ENCODE measurements around the gene NELL1. TPM values are rescaled to one million over a fixed set of nuclear protein-coding genes. Genes with fewer than 3 reads are reported as not detected.

The NELL1 gene
- total RNA-seq, 2 experiments from 2014 or later = not detected

DNA sequence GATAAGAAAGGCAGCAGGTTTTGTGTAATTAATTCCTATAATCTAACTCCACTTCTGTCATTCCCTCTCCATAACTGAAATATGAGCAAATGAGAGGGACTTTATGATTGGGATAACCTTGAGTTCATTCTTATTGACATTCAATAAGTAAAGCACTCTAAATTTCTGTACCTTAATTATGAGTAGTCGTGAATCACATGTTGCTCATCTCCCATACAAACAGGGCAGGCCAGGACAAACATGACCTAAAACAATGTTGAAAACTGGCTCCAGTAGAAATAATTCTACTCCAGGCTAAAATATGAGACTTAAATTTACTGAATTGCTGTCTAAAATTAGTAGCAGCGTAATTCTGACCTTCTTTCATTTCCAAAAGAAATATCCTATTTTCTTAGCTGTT lies 505.4 kb downstream of the NELL1 start:
- ATAC-seq (ENCODE audit: poor library complexity) (no peak), DNase-seq (no peak)
- no peaks in the 10 kb centered on the region for H3K36me3 Mint-ChIP-seq (ENCODE audit: low read depth)
- no peak overlapping the region for H3K27ac Mint-ChIP-seq
- Histone ChIP-seq H3K27ac (ENCODE audit: low read depth in 1 of 2, low read length in 2 of 2) (no peak overlapping the region), H3K9me3 (ENCODE audit: control insufficient read depth in 1 of 2, insufficient read depth in 1 of 2, low read length in 2 of 2) (peaks cover 0 to under 1% of the 10 kb centered on the region in 2 experiments), H3K4me3 (ENCODE audit: low read length) (no peak overlapping the region), H3K27me3 (ENCODE audit: control insufficient read depth in 1 of 2, insufficient read depth in 2 of 2, low read length in 2 of 2) (no peaks in the 10 kb centered on the region), H3K36me3 (ENCODE audit: insufficient read depth, low read length) (no peaks in the 10 kb centered on the region), H3K4me1 (ENCODE audit: insufficient read depth, low read length) (no peaks in the 10 kb centered on the region)
- intact Hi-C loops (cut with DNase I, micrococcal nuclease) = no loop called here
- TF ChIP-seq, protein P1, sequence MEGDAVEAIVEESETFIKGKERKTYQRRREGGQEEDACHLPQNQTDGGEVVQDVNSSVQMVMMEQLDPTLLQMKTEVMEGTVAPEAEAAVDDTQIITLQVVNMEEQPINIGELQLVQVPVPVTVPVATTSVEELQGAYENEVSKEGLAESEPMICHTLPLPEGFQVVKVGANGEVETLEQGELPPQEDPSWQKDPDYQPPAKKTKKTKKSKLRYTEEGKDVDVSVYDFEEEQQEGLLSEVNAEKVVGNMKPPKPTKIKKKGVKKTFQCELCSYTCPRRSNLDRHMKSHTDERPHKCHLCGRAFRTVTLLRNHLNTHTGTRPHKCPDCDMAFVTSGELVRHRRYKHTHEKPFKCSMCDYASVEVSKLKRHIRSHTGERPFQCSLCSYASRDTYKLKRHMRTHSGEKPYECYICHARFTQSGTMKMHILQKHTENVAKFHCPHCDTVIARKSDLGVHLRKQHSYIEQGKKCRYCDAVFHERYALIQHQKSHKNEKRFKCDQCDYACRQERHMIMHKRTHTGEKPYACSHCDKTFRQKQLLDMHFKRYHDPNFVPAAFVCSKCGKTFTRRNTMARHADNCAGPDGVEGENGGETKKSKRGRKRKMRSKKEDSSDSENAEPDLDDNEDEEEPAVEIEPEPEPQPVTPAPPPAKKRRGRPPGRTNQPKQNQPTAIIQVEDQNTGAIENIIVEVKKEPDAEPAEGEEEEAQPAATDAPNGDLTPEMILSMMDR (IDR thresholded peaks at IDR 0.05) = no peak
- ChIA-PET POLR2A (no interaction called here), CTCF (no interaction called here)
- peaks cover 2% of the 10 kb centered on the region for H3K9me3 Mint-ChIP-seq
- H3K4me3 Mint-ChIP-seq = no peak overlapping the region
- no peaks in the 10 kb centered on the region for H3K4me1 Mint-ChIP-seq (ENCODE audit: low read depth)
- no peaks in the 10 kb centered on the region for H3K27me3 Mint-ChIP-seq

DNA sequence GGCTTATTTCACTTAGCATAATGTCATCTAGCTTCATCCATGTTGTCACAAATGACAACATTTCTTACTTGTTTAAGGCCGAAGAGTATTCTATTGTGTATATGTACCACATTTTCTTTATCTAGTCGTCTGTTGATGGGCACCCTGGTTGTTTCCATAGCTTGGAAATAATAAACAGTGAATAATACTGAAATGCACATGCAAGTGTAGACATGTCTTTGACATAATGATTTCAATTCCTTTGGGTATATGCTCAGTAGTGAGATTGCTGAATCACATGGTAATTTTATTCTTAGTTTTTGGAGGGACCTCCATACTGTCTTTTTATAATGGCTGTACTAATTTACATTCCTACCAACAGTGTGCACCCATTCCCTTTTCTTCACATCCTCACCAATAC lies 508.0 kb downstream of the NELL1 start:
- ChIA-PET POLR2A (no interaction called here), CTCF (no interaction called here)
- H3K27ac Mint-ChIP-seq = no peak overlapping the region
- intact Hi-C loops (cut with DNase I, micrococcal nuclease) = no loop called here
- H3K4me1 Mint-ChIP-seq (ENCODE audit: low read depth) = no peaks in the 10 kb centered on the region
- no peak overlapping the region for H3K27ac ChIP-seq (ENCODE audit: low read depth in 1 of 2, low read length in 2 of 2)
- ATAC-seq (ENCODE audit: poor library complexity) (no peak), DNase-seq (no peak)
- H3K36me3 ChIP-seq (ENCODE audit: insufficient read depth, low read length) = no peaks in the 10 kb centered on the region
- H3K27me3 ChIP-seq (ENCODE audit: control insufficient read depth in 1 of 2, insufficient read depth in 2 of 2, low read length in 2 of 2) = no peaks in the 10 kb centered on the region
- no peaks in the 10 kb centered on the region for H3K27me3 Mint-ChIP-seq
- no peaks in the 10 kb centered on the region for H3K9me3 ChIP-seq (ENCODE audit: control insufficient read depth in 1 of 2, insufficient read depth in 1 of 2, low read length in 2 of 2)
- H3K4me3 ChIP-seq (ENCODE audit: low read length) = no peak overlapping the region
- peaks cover 2% of the 10 kb centered on the region for H3K9me3 Mint-ChIP-seq
- TF ChIP-seq, protein P1 (IDR thresholded peaks at IDR 0.05) = no peak
- H3K4me3 Mint-ChIP-seq = no peak overlapping the region
- no peaks in the 10 kb centered on the region for H3K36me3 Mint-ChIP-seq (ENCODE audit: low read depth)
- H3K4me1 ChIP-seq (ENCODE audit: insufficient read depth, low read length) = no peaks in the 10 kb centered on the region

DNA sequence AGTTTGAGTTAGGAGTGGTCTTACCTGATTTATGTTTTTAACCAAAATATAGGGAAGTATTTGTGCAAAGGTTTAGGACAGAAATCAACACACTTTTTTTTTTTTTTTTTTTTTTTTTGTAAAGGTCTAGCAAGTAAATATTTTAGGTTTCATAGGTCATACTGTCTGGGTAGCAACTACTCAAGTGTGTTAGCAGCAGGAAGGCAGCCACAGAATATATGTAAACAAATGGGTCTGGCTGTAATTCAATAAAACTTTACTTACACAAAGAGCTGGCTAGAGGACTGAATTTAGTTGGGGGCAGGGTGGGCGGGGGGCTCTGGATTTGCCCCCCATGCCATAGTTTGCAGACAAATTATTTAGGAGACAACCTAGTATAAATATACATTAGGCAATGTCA lies 510.4 kb downstream of the NELL1 start:
- Mint-ChIP-seq H3K27ac (no peak overlapping the region), H3K27me3 (no peaks in the 10 kb centered on the region), H3K4me1 (ENCODE audit: low read depth) (no peaks in the 10 kb centered on the region), H3K9me3 (peaks cover 2% of the 10 kb centered on the region), H3K4me3 (no peak overlapping the region), H3K36me3 (ENCODE audit: low read depth) (no peaks in the 10 kb centered on the region)
- ChIA-PET POLR2A (no interaction called here), CTCF (no interaction called here)
- no peaks in the 10 kb centered on the region for H3K36me3 ChIP-seq (ENCODE audit: insufficient read depth, low read length)
- DNase-seq (no peak), ATAC-seq (ENCODE audit: poor library complexity) (no peak)
- H3K4me3 ChIP-seq (ENCODE audit: low read length) = no peak overlapping the region
- no peaks in the 10 kb centered on the region for H3K27me3 ChIP-seq (ENCODE audit: control insufficient read depth in 1 of 2, insufficient read depth in 2 of 2, low read length in 2 of 2)
- TF ChIP-seq, protein P1 (IDR thresholded peaks at IDR 0.05) = no peak
- intact Hi-C loops (cut with DNase I, micrococcal nuclease) = no loop called here
- H3K9me3 ChIP-seq (ENCODE audit: control insufficient read depth in 1 of 2, insufficient read depth in 1 of 2, low read length in 2 of 2) = no peaks in the 10 kb centered on the region
- H3K4me1 ChIP-seq (ENCODE audit: insufficient read depth, low read length) = no peaks in the 10 kb centered on the region
- H3K27ac ChIP-seq (ENCODE audit: low read depth in 1 of 2, low read length in 2 of 2) = no peak overlapping the region
